Activated B cell treated with CpG ODN at 0.5 μM for 24 hours (primary cell): ENCODE results near the gene C11orf91. TPM values are rescaled to one million over a fixed set of nuclear protein-coding genes. Genes with fewer than 3 reads are reported as not detected.
"Not testable (repeated sequence)": the region's sequence is repeated elsewhere in the genome, so short reads cannot be mapped to it uniquely, and the experiment has no call there.

ENCODE experiments used
- ATAC-seq: fragments of 200-7000 bp; cut with Tn5 transposase; one replicate; pipeline ENCODE4 v1.10.0; 2021; ENCODE audit warnings: low read depth, mild to moderate bottlenecking, moderate library complexity
- CTCF ChIA-PET: fragments of 350-600 bp; sonication (Branson Sonifier 250); formaldehyde crosslinking; loops from one replicate; lab custom pipeline; 2021; ENCODE audit warnings: antibody characterized with exemption; lab: Charles Lee
- POLR2A ChIA-PET: fragments of 350-600 bp; sonication (Branson Sonifier 250); formaldehyde crosslinking; loops from one replicate; lab custom pipeline; 2021; ENCODE audit warnings: antibody characterized with exemption; lab: Charles Lee
- DNase-seq: peaks from one replicate; pipeline ENCODE4 v3.0.0; 2022
- H3K27ac Mint-ChIP-seq: one replicate; pipeline ENCODE4 v1.8.0; 2020; ENCODE audit warnings: mixed read lengths
- H3K27me3 Mint-ChIP-seq: one replicate; pipeline ENCODE4 v1.8.0; 2021; ENCODE audit warnings: mixed read lengths
- H3K36me3 Mint-ChIP-seq: one replicate; pipeline ENCODE4 v1.8.0; 2021; ENCODE audit warnings: low read depth, mixed read lengths
- H3K4me1 Mint-ChIP-seq: one replicate; pipeline ENCODE4 v1.8.0; 2021; ENCODE audit warnings: mixed read lengths
- H3K4me3 Mint-ChIP-seq: one replicate; pipeline ENCODE4 v1.8.0; 2020; ENCODE audit warnings: mild to moderate bottlenecking, mixed read lengths
- H3K9me3 Mint-ChIP-seq: one replicate; pipeline ENCODE4 v1.8.0; 2020; ENCODE audit warnings: mixed read lengths
- intact Hi-C: fragments of 100-400 bp; cut with micrococcal nuclease; formaldehyde crosslinking; loops from one replicate; pipeline ENCODE4 v1.15.1; 2024
- total RNA-seq: library from RNA; stranded (reverse); gene quantifications from 2 replicates; pipeline ENCODE4 v1.2.3, GENCODE V29; 2022
- TF ChIP-seq, protein P1 (sequence below): fragments of 200-600 bp; IDR thresholded peaks from one replicate; pipeline ENCODE4 v1.8.0; 2022; ENCODE audit warnings: antibody characterized with exemption, mild to moderate bottlenecking

C11orf91 gene
- total RNA-seq, 1 donor from 2014 or later, result 0.49 TPM

DNA sequence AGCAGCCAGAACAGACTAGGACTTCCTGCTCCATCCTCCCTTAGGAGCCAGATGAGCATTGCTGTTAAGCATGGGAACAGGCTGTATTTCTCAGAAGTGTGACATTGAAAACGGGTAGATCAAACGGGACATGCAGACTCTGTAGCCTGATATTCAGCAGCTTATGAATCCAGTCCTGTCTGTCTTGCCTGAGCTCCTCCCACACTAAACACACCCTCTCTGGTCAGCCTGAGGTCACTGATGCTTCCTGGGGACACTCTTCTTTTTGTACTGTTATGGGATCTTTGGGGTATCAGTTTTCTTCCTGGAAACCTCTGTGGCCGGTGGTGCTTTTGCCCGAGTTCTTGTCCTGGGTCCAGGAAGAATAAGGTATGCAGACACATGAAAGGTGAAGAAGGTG lies 35.8 kb downstream of the C11orf91 start:
- Mint-ChIP-seq H3K36me3 (no peaks in the 10 kb centered on the region), H3K4me3 (no peak overlapping the region), H3K27me3 (peaks cover 16% of the 10 kb centered on the region), H3K9me3 (no peaks in the 10 kb centered on the region), H3K4me1 (no peaks in the 10 kb centered on the region), H3K27ac (no peak overlapping the region)
- ChIA-PET POLR2A (no interaction called here), CTCF (no interaction called here)
- ATAC-seq (no peak), DNase-seq (no peak)
- TF ChIP-seq, protein P1, sequence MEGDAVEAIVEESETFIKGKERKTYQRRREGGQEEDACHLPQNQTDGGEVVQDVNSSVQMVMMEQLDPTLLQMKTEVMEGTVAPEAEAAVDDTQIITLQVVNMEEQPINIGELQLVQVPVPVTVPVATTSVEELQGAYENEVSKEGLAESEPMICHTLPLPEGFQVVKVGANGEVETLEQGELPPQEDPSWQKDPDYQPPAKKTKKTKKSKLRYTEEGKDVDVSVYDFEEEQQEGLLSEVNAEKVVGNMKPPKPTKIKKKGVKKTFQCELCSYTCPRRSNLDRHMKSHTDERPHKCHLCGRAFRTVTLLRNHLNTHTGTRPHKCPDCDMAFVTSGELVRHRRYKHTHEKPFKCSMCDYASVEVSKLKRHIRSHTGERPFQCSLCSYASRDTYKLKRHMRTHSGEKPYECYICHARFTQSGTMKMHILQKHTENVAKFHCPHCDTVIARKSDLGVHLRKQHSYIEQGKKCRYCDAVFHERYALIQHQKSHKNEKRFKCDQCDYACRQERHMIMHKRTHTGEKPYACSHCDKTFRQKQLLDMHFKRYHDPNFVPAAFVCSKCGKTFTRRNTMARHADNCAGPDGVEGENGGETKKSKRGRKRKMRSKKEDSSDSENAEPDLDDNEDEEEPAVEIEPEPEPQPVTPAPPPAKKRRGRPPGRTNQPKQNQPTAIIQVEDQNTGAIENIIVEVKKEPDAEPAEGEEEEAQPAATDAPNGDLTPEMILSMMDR, result no peak
- intact Hi-C loops, result no loop called here

DNA sequence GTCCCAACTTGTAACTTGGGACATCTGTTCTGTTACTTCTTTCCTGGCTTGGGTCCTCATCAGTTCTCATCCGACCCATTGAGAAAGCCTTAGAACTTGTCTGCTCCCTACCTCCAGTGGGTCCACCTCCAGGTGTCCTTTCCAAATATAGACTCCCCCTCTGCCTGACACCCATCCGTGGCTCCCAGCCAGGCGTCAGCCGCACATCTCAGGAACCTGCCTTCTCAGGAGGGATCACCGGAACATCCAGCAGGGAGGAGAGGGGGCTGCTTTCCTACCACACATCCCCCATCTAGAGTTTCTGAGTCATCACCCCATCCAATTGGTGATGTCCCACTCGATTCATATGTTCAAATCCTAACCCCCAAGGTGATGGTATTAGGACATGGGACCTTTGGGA lies 36.5 kb downstream of the C11orf91 start:
- Mint-ChIP-seq H3K9me3 (no peaks in the 10 kb centered on the region), H3K36me3 (no peaks in the 10 kb centered on the region), H3K4me1 (no peaks in the 10 kb centered on the region), H3K27ac (no peak overlapping the region), H3K4me3 (no peak overlapping the region), H3K27me3 (peaks cover 16% of the 10 kb centered on the region)
- POLR2A ChIA-PET, result no interaction called here
- intact Hi-C loops, result no loop called here
- DNase-seq (no peak), ATAC-seq (no peak)
- TF ChIP-seq, protein P1, result no peak
- CTCF ChIA-PET, result no interaction called here

DNA sequence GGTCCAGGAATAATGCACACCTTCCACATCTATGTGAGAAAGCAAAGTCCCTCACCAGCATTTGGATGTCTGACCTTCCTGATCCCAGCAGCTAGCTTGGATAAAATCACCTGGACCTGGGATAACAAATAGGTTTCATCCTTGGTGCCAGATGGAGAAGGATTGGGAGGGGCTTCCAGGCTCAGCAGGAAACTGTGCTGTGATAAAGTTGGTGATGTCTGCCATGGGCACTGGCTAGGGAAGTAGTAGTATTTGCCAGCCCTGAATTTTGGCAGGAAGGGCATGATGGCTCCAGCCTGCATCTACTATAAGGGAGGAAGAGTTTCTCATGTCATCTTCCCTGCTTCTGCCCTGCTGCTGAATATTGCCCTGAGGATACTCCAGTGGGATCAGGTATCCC lies 37.5 kb downstream of the C11orf91 start:
- ChIA-PET POLR2A (no interaction called here), CTCF (no interaction called here)
- no peak overlapping the region for H3K27ac Mint-ChIP-seq
- H3K36me3 Mint-ChIP-seq, result no peaks in the 10 kb centered on the region
- ATAC-seq (no peak), DNase-seq (no peak)
- intact Hi-C loops, result no loop called here
- TF ChIP-seq, protein P1, result no peak
- H3K27me3 Mint-ChIP-seq, result peaks cover 16% of the 10 kb centered on the region
- no peaks in the 10 kb centered on the region for H3K4me1 Mint-ChIP-seq
- no peak overlapping the region for H3K4me3 Mint-ChIP-seq
- no peaks in the 10 kb centered on the region for H3K9me3 Mint-ChIP-seq

DNA sequence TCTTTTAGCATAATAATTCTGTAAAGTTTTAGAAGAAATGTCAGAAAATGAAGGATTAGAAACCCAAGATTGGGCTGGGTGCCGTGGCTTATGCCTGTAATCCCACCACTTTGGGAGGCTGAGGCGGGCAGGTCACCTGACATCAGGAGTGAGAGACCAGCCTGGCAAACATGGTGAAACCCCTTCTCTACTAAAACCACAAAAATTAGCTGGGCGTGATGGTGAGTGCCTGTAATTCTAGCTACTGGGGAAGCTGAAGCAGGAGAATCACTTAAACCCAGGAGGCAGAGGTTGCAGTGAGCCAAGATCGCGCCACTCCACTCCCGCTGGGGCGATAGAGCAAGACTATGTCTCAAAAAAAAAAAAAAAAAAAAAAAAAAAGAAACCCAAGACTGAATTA lies 39.1 kb downstream of the C11orf91 start:
- POLR2A ChIA-PET, intact Hi-C loops, H3K36me3 Mint-ChIP-seq, H3K9me3 Mint-ChIP-seq, CTCF ChIA-PET, H3K4me3 Mint-ChIP-seq, H3K27ac Mint-ChIP-seq, H3K4me1 Mint-ChIP-seq, DNase-seq, ATAC-seq: not testable (repeated sequence)
- peaks cover 17% of the 10 kb centered on the region for H3K27me3 Mint-ChIP-seq

DNA sequence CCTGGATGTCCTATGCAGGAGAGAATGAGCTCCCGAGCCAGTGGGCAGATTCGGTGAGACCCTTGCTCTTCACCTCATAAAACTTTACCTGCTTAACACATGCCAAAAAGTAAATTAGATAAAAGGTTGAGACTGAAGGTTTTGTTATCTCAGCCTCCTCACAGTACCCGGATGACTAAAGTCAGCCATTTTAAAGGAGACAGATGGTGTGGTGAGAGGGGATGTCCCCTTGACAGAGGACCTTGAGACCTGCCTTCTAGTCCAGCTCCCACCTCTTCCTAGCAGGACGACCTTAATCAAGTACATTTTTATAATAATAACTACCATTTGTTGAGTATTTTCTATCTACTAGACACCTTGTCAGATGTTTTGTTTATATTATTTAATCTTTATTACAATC lies 39.7 kb downstream of the C11orf91 start:
- POLR2A ChIA-PET, result no interaction called here
- no peak overlapping the region for H3K27ac Mint-ChIP-seq
- CTCF ChIA-PET, result no interaction called here
- H3K4me3 Mint-ChIP-seq, result no peak overlapping the region
- H3K36me3 Mint-ChIP-seq, result no peaks in the 10 kb centered on the region
- intact Hi-C loops, result no loop called here
- no peak for ATAC-seq
- DNase-seq, result no peak
- TF ChIP-seq, protein P1, result no peak
- H3K9me3 Mint-ChIP-seq, result no peaks in the 10 kb centered on the region
- H3K27me3 Mint-ChIP-seq, result peaks cover 17% of the 10 kb centered on the region
- H3K4me1 Mint-ChIP-seq, result no peaks in the 10 kb centered on the region

DNA sequence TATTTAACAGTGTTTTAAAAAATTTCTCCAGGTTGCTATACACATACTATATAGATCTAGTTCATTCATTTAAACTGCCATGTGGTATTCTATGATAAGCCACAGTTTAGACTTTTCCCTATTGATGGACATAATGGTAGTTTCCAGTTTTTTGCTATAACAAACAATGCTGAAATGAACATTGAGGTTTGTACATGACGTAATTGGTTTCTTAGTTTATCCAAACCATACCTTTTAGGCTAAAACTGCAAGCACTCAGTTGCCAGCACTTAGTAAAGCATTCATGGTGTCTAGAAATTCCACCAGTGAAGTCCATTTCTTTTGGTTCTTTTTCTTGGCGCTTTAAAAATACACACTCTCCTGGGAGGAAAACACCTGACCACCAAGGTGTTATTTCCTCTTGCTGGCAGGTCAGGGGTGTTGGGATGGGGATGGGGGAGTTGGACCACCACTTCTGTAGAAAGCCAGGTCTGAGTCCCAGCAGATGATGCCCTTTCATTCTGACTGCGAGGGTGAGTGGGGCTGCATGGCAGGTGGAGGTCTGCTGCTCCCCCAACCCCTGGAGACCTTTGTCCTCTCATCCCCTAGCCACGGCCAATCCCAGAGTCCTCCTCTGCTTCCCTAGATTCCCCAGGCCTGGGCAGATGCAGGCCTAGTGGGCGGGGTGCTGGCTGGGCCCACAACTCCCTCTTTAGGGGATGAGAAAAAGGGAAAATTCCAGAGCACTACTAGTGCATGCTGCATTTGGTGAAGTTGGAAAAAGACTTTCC lies 41.1 kb downstream of the C11orf91 start:
- H3K4me1 Mint-ChIP-seq, result no peaks in the 10 kb centered on the region
- DNase-seq (no peak), ATAC-seq (no peak)
- no peak overlapping the region for H3K4me3 Mint-ChIP-seq
- TF ChIP-seq, protein P1, result no peak
- CTCF ChIA-PET, result no interaction called here
- no peaks in the 10 kb centered on the region for H3K9me3 Mint-ChIP-seq
- H3K36me3 Mint-ChIP-seq, result no peaks in the 10 kb centered on the region
- POLR2A ChIA-PET, result no interaction called here
- peaks cover 15% of the 10 kb centered on the region for H3K27me3 Mint-ChIP-seq
- intact Hi-C loops, result no loop called here
- H3K27ac Mint-ChIP-seq, result no peak overlapping the region
